OCI-LY3 (cell line): Measurements from ENCODE around the gene SPNS2.

Source experiments
- EZH2phosphoT487 ChIP-seq: fragments of 200-600 bp; shearing (Covaris generic); IDR thresholded peaks from 2 replicates; pipeline ENCODE4 v1.6.1; 2018; ENCODE audit warnings: antibody characterized with exemption, mixed run types, low read depth
- TF ChIP-seq, protein P1 (sequence below): fragments of 200-600, 300-600 bp; sonication (generic); IDR thresholded peaks from 2 replicates; pipeline ENCODE4 v1.5.1; 2014; ENCODE audit warnings: antibody characterized with exemption, low read length, low read depth

- TF ChIP-seq, protein P1, sequence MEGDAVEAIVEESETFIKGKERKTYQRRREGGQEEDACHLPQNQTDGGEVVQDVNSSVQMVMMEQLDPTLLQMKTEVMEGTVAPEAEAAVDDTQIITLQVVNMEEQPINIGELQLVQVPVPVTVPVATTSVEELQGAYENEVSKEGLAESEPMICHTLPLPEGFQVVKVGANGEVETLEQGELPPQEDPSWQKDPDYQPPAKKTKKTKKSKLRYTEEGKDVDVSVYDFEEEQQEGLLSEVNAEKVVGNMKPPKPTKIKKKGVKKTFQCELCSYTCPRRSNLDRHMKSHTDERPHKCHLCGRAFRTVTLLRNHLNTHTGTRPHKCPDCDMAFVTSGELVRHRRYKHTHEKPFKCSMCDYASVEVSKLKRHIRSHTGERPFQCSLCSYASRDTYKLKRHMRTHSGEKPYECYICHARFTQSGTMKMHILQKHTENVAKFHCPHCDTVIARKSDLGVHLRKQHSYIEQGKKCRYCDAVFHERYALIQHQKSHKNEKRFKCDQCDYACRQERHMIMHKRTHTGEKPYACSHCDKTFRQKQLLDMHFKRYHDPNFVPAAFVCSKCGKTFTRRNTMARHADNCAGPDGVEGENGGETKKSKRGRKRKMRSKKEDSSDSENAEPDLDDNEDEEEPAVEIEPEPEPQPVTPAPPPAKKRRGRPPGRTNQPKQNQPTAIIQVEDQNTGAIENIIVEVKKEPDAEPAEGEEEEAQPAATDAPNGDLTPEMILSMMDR = no peak
- no peak for TF ChIP-seq EZH2phosphoT487
Observed at GRCh38 chr17:4508207-4508606, 9.5 kb downstream of the SPNS2 start.
